ENCODE measurements around the gene ANAPC5.

ANAPC5 gene

DNA sequence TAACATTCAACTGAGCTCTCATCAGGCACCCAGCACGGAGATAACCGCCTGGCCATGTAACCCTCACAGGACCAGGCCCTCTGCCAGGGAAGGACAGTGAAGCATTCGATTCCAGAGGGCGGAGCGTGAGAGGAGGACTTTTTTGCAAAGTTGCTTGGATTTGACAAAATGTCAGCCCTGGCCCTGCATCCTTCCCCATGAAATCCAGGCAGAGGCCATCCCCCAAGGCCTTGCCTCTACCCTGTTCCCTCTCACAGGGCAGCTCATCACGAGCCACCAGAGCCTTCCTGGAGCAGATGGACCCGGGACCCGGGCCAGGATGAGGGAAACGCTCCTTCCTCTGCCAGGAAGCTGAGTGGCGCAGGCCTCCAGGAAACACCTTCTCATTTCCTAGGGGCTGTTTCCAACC lies 72.7 kb downstream of the ANAPC5 start:
- POLR2A ChIA-PET = no interaction called here
- TF ChIP-seq, protein P1, sequence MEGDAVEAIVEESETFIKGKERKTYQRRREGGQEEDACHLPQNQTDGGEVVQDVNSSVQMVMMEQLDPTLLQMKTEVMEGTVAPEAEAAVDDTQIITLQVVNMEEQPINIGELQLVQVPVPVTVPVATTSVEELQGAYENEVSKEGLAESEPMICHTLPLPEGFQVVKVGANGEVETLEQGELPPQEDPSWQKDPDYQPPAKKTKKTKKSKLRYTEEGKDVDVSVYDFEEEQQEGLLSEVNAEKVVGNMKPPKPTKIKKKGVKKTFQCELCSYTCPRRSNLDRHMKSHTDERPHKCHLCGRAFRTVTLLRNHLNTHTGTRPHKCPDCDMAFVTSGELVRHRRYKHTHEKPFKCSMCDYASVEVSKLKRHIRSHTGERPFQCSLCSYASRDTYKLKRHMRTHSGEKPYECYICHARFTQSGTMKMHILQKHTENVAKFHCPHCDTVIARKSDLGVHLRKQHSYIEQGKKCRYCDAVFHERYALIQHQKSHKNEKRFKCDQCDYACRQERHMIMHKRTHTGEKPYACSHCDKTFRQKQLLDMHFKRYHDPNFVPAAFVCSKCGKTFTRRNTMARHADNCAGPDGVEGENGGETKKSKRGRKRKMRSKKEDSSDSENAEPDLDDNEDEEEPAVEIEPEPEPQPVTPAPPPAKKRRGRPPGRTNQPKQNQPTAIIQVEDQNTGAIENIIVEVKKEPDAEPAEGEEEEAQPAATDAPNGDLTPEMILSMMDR (IDR thresholded peaks at IDR 0.05; ENCODE audit: insufficient read depth, low read length, missing control alignments) = no peak
- no peak overlapping the region for H3K4me3 ChIP-seq (ENCODE audit: low read depth, low read length)
- DNase-seq (ENCODE audit: low read depth, low spot score) = no peak
- CTCF ChIA-PET = interaction anchor here (1.1 kb wide), 1 partner anchor 55 kb away, joined by 3 read pairs; no protein-coding TSS in a partner anchor

GRCh38 chr12:121279071-121279375 lies 73.2 kb downstream of the ANAPC5 start:
- TF ChIP-seq, protein P1 (IDR thresholded peaks at IDR 0.05; ENCODE audit: insufficient read depth, low read length, missing control alignments) = no peak
- ChIA-PET POLR2A (no interaction called here), CTCF (interaction anchor here (1.1 kb wide), 1 partner anchor 55 kb away, joined by 3 read pairs; no protein-coding TSS in a partner anchor)
- DNase-seq (ENCODE audit: low read depth, low spot score) = no peak
- no peak overlapping the region for H3K4me3 ChIP-seq (ENCODE audit: low read depth, low read length)

DNA sequence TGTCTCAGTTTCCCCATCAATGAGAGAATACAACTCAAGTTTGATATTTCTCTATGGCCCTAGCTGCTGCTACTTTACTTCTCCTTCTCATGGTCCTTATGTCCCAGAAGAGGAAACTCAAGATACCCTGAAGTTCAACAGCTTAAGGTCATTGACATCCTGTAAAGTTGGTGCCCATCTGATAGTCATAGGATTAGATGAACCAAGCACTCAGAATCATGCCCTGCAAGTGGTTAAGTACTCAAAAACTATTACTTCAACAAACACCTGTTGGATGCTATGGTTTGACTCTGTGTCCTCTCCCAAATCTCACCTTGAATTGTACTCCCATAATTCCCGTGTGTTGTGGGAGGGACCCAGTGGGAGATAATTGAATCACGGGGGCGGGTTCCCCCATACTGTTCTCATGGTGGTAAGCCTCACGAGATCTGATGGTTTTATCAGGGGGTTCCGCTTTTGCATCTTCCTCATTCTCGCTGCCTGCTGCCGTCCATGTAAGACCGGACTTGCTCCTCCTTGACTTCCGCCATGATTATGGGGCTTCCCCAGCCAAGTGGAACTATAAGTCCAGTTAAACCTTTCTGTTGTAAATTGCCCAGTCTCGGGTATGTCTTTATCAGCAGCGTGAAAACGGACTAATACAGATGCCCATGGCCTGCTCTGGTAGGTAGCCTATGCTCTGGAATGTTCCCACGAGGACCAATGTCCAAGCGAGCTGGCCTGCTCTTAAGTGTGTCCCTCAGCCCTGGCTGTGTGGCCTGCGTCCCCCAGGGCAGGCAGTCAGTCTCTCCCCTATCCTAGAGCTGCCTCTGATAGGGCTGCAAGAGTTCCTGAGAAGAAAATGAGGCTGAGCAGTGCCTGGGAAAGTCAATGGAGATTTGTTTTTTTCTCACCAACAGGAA lies 73.8 kb downstream of the ANAPC5 start:
- no peak overlapping the region for H3K4me3 ChIP-seq (ENCODE audit: low read depth, low read length)
- no peak for DNase-seq (ENCODE audit: low read depth, low spot score)
- POLR2A ChIA-PET = no interaction called here
- TF ChIP-seq, protein P1 (IDR thresholded peaks at IDR 0.05; ENCODE audit: insufficient read depth, low read length, missing control alignments) = no peak
- CTCF ChIA-PET = interaction anchor here (1.1 kb wide), 1 partner anchor 56 kb away, joined by 3 read pairs; no protein-coding TSS in a partner anchor

DNA sequence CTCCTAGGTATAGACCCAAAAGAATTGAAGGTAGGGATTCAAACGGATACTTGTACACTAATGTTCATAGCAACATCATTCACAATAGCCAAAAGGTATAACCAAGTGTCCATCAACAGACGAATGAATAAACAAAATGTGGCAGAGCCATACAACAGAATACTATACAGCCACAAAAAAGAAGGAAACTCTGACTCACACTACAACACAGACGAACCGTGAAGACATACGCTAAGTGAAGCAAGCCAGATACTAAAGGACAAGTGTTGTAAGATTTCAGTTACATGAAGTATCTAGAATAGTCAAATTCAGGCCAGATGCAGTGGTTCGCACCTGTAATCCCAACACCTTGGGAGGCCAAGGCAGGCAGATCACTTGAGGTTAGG lies 74.8 kb downstream of the ANAPC5 start:
- no peak overlapping the region for H3K4me3 ChIP-seq (ENCODE audit: low read depth, low read length)
- no peak for DNase-seq (ENCODE audit: low read depth, low spot score)
- ChIA-PET CTCF (no interaction called here), POLR2A (no interaction called here)
- TF ChIP-seq, protein P1 (IDR thresholded peaks at IDR 0.05; ENCODE audit: insufficient read depth, low read length, missing control alignments) = no peak

- CTCF ChIA-PET = no interaction called here
- DNase-seq (ENCODE audit: low read depth, low spot score) = no peak
- no peak overlapping the region for H3K4me3 ChIP-seq (ENCODE audit: low read depth, low read length)
- POLR2A ChIA-PET = no interaction called here
- TF ChIP-seq, protein P1 (IDR thresholded peaks at IDR 0.05; ENCODE audit: insufficient read depth, low read length, missing control alignments) = no peak
Observed at GRCh38 chr12:121274036-121274763, 78.0 kb downstream of the ANAPC5 start.

DNA sequence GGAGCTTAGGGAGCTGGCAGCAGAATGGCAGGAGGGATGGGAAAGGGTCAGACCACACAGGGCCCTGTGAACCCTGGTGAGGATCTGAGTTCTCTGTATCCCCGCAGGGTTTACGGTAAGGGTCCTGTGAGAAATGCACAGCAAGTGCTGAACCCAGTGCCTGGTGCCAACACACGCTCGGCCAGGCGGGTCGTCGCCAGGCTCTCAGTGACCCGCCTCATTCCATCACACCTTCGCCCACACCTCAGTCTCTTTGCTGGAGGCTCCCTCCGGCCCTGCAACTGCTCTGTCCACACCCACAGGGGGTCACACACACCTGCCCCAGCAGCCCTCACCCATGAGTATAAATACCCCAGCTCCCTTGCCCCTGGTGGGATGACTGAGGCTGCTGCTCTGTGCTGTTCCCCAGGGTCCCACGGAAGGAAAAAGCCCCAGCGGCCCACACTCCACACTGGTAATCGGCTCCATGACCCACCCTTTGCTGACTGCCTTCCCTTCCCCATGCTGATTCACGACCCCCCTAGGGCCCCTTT lies 78.8 kb downstream of the ANAPC5 start:
- POLR2A ChIA-PET = no interaction called here
- DNase-seq (ENCODE audit: low read depth, low spot score) = no peak
- CTCF ChIA-PET = interaction anchor here (1.6 kb wide), 1 partner anchor 43 kb away, joined by 4 read pairs; no protein-coding TSS in a partner anchor
- TF ChIP-seq, protein P1 (IDR thresholded peaks at IDR 0.05; ENCODE audit: insufficient read depth, low read length, missing control alignments) = no peak
- H3K4me3 ChIP-seq (ENCODE audit: low read depth, low read length) = no peak overlapping the region
